Measurements from ENCODE around the gene REPS2.
"Not testable (repeated sequence)": the region's sequence is repeated elsewhere in the genome, so short reads cannot be mapped to it uniquely, and the experiment has no call there.

The REPS2 gene

DNA sequence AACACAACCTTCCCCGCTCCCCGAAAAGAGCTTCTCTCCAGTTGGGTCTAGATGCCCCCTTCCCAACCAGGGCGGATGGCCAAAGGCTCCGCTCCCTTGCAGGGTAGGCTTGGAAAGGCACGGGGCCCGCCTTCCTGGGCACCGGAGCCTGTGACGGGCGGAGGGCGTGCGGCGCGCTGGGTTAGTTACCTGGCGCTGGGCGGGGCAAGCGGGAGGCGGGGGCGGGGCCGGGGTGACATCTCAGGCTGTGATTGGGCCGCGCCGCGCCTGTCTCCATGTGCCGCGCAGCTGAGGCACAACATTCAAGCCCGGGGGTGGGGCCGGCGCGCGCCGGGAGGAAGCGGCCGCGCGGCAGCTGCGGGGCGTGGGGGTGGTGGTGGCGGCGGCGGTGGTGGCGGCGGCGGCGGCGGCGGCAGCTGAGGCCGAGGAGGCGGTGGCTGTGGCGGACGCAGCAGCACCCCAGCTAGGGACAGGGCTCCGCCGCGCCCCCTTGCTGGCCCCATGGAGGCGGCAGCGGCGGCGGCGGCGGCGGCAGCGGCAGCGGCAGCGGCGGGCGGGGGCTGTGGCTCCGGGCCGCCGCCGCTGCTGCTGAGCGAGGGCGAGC lies at the start of gene REPS2:
REPS2 (plus strand) TSS at position 298 of the 604 bp plus-strand sequence; CDS start at position 502, 204 bp downstream.
- DNase-seq, result peak; percentile 27 to 38

DNA sequence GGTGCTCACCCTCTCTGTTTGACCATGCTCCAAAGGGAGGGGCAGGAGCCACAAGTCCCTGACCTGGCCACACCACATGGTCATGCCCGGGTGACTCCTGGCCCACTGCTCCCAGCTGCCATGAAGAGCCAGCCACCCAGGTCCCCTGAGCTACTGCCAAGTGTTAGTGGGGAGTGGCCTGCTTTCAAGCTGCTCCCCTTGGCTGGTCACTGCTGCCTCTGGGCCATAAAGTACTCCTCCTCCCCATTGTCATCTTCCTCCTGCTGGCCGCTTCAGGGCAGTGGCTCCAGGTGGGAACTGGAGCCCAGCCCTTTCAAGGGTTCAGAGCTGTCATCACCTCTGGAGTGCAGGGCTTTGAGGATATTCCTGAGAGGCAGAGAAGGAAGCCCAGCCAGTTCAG lies 49.0 kb upstream of the REPS2 start:
- DNase-seq, result no peak

DNA sequence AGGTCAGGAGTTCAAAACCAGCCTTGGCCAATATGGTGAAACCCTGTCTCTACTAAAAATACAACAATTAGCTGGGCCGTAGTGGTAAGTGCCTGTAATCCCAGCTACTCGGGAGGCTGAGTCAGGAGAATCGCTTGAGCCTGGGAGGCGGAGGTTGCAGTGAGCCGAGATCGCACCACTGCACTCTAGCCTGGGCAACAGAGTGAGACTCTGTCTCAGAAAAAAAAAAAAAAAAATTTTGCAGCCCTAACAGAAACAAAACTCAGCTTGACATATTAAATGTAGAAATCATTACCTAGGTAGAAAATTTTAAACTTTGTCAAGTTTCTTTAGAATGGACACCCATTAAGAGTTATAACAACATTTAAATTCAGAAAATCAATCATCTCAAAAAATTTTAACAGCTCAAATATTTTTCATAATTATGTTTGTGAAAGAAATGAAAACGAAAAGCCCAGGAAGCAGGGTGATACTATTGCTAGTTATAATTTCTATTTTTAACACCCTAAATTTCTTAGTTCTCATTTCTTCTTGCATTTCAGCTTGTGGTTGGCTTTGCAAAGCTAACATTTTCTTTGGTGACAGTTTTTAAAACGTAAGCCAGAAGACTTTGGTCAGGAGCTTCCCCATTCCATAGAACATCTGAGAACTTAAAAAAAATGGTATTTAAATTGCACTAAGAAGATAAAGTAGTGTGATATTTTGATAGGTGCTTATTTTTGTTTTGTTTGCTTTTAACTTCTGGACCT lies 43.0 kb upstream of the REPS2 start:
- DNase-seq, result peak; percentile 36 to 54

DNA sequence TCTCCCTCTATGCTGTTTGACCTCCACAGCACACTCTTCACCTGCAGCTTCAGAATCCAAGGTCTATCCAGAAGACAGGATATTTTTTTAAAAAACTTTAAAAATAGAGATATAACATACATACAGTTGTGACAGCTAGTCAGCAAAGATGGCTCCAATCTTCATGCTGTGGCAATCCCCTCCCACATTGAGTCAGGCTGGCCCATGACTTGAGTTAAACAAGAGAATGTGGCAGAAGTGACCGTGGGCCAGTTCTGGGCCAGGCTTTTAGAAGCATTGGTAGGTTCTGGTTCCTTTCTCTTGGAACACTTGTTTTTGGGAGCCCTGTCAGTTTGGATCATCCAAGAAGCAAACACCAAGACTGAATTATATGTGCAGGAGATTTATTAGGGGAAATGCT lies 36.1 kb upstream of the REPS2 start:
- DNase-seq, result no peak

GRCh38 chrX:16914058-16914457 lies 32.4 kb upstream of the REPS2 start:
- DNase-seq, result peak; percentile 49 to 53

DNA sequence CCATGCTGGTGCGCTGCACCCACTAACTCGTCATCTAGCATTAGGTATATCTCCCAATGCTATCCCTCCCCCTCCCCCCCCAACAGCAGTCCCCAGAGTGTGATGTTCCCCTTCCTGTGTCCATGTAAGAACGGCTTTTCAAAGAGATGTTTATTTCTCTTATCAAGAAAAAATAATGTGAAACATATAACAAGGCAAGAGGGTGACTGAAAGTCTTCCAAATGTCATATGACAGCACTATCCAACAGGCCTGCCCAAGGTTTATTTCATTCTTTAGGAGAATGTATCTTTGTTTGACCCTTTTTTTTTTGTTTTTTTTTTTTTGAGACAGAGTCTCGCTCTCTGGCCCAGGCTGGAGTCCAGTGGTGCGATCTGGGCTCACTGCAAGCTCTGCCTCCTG lies 29.9 kb upstream of the REPS2 start:
- no peak for DNase-seq

- no peak for DNase-seq
Measured at GRCh38 chrX:16917120-16917519, 29.3 kb upstream of the REPS2 start.

DNA sequence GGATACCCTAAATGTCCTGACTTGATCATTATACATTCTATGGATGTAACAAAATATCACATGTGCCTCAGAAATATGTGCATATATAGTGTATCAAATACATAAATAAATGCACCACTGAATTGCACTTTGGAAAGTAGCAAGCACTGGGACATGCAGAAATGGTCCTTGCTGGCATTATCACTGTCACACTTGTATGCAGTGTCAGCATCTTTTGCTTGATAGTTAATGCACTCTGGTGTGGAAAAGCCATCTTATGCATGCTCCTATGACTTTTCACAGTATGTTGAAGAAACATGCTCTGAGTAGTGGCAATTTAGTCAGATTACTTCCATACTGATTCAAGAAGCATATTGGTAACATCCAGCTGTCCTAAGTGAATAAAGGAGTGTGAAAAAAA lies 27.5 kb upstream of the REPS2 start:
- DNase-seq, result no peak

DNA sequence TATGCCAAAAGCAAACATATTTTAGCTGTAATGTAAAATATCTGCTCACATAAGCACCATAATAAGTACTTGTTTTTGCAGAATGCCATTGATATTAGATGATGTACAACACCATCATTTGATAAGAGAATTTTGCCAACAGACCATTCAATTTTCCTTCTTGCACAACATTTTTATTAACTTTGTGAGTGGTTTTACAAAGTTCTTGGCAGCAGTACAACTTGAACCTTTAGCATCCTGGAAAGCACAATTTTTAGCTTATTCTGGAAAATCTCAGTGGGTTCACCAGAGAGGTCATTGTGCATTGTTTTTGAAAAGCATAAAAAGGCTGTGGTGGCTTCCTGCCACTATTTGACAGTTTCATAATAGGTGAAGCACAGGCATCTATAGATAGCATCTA lies 26.4 kb upstream of the REPS2 start:
- DNase-seq, result no peak

DNA sequence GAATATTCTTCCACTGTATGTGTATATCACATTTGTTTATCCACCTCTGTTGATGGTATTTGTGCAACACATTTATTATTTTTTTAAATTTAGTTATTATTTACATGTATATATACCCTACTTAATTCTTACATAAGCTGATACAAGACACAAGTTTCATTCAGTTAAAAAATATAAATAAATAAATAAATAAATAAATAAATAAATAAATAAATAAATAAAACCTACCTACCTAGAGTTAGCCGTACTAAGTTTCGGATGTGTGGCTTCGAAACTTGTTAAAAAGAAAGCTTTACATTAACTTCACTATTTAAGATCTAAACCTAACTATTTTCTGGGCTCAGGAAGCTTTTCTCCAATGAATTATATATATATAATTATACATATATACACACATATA lies 23.3 kb upstream of the REPS2 start:
- no peak for DNase-seq

- DNase-seq, result no peak
Measured at GRCh38 chrX:16924631-16925480, 21.6 kb upstream of the REPS2 start.

- DNase-seq, result no peak
Measured at GRCh38 chrX:16930392-16930791, 16.1 kb upstream of the REPS2 start.

DNA sequence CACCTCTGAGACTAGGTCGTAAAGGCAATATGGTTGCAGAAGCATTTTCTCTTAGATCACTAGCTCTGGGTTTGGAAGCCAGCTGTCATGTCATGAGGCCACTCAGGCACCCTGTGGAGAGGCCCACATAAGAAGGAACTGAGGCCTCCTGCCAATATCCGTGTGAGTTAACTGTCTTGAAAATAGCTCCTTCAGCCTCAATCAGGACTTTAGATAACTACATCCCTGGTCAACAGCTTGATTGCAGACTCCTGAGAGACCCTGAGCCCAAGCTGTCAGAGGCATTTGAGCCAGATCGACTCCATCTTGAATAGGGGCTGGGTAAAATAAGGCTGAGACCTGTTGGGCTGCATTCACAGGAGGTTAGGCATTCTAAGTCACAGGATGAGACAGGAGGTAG lies 15.1 kb upstream of the REPS2 start:
- no peak for DNase-seq

- DNase-seq, result no peak
Measured at GRCh38 chrX:16931855-16932575, 14.4 kb upstream of the REPS2 start.

GRCh38 chrX:16934185-16934584 lies 12.3 kb upstream of the REPS2 start:
- DNase-seq, result no peak

DNA sequence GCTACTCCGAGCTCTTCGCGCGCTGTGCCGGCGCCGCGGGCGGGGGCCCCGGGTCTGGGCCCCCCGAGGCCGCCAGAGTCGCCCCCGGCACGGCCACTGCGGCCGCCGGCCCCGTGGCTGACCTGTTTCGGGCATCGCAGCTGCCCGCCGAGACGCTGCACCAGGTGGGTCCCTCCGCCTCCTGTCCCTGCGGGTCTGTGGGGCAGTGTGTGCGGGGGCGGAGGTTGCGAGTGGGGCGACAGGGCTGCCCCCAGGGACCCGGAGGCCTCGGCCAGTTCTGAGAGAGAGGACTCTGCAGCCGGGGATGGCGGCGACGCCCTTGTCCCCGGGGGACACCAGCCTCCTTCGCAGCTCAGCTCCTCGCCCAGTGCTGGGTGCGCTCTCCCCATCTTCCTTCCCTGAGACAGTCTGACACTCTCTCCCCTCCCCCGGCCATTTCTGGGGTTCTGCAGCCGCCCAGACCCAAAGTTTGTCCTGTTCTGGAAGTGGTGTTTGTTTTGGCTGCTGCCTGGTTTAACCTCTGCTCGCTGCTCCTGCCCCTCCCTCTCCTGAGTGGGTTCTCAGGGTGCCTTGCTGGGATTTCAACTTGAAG lies 609 bp downstream of the REPS2 start:
- no peak for DNase-seq

DNA sequence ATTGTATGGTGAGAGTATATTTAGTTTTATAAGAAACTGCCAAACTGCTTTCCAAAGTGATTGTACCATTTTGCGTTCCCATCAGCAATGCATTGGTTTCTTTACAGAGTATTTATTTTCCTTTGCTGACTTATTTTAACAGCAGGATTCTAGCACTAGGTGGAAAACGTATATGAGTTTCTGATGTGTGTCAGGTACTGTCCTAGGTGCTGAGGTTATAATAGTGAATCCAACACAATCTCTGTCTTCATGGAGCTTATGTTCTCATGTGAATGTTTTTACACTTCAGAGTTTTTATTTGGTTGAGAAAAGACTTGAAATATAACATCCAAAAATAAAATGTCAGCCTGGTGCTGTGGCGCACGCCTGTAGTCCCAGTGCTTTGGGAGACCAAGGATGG lies 4.0 kb downstream of the REPS2 start:
- DNase-seq, result no peak

DNA sequence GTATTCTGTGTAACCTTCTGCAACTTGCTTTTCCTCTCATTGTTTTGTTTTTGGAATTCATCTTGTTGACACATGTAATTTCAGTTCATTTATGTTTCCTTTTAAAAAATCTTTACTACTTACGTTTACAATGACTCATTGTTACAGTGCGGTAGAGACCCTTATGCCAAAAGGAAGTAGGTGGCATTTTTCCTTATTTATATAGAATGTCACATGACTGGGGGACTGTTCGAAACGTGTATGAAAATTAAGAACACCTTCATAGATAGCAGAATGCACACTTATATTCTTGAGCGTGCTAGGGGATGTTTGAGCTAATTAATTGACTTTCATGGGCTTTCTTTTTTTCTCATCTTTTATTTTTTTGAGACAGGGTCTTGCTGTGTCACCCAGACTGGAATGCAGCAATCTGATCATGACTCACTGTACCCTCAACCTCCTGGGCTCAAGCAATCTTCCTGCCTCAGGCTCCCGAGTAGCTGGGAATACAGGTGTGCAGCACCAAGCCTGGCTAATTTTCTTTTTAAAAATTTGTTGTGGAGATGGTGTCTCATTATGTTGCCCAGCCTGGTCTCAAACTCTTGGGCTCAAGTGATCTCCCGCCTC lies 7.3 kb downstream of the REPS2 start:
- DNase-seq, result no peak

GRCh38 chrX:16957751-16958150 lies 11.3 kb downstream of the REPS2 start:
- DNase-seq, result no peak

DNA sequence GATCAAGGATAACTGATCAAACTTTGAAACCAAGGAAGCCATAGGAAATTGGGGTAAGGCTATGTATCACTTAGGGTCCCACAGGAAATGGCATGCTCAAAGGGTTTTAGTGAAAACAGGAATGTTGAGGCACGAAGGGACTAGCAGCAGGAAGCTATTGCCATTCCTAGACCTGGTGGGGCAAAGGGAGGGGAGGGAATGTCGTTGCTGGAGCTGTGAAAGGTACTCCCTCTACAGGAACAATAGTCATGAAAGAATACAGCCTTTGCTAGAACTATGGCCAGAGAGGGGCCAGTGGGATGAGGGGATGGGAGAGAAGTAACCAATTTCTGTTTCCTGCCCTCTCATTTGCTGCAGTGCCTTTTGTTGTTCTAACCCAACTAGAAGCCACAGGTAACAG lies 11.9 kb downstream of the REPS2 start:
- DNase-seq, result no peak

- not testable (repeated sequence) for DNase-seq
Measured at GRCh38 chrX:16962661-16963060, 16.2 kb downstream of the REPS2 start.

GRCh38 chrX:16963216-16963615 lies 16.8 kb downstream of the REPS2 start:
- DNase-seq, result no peak
